IPS DF 6.9 (cell line): ENCODE data around the gene ADPRS.

Experiments used
- DNase-seq: peaks from one replicate; pipeline ENCODE4 v3.0.0-alpha.2; 2013; ENCODE audit warnings: low read depth, low spot score
- H3K27ac ChIP-seq: one replicate; pipeline ENCODE4 v1.5.1; 2013; ENCODE audit warnings: low read length, control low read depth
- H3K27me3 ChIP-seq: 2 replicates; pipeline ENCODE4 v1.6.1; 2013; ENCODE audit warnings: mild to moderate bottlenecking, low read length; ENCODE audit not compliant: control insufficient read depth, insufficient read depth
- H3K36me3 ChIP-seq: 2 replicates; pipeline ENCODE4 v1.6.1; 2013; ENCODE audit warnings: low read length; ENCODE audit not compliant: control insufficient read depth, insufficient read depth
- H3K4me1 ChIP-seq: 2 replicates; pipeline ENCODE4 v1.6.1; 2013; ENCODE audit warnings: low read length; ENCODE audit not compliant: control insufficient read depth, insufficient read depth
- H3K4me3 ChIP-seq: 2 replicates; pipeline ENCODE4 v1.5.1; 2013; ENCODE audit warnings: mild to moderate bottlenecking, low read length
- H3K9me3 ChIP-seq: 2 replicates; pipeline ENCODE4 v1.6.1; 2013; ENCODE audit warnings: low read length, inconsistent platforms; ENCODE audit not compliant: control insufficient read depth, insufficient read depth
- WGBS: extraction: QIAGEN DNeasy Blood & Tissue Kit; methylation state at CpG from one replicate; pipeline ENCODE4 v1.1.7; 2013; ENCODE audit warnings: mixed read lengths, missing lambda C conversion rate; ENCODE audit not compliant: insufficient read length, insufficient coverage; 5-methylcytosine and 5-hydroxymethylcytosine counted together

The ADPRS gene

GRCh38 chr1:36080236-36080635, 8.5 kb upstream of the ADPRS start:
- WGBS, result no CpG with 5 or more reads among the region's 3 CpGs
- DNase-seq, result no peak
- Histone ChIP-seq H3K27me3 (no peaks in the 10 kb centered on the region), H3K9me3 (no peaks in the 10 kb centered on the region), H3K36me3 (no peaks in the 10 kb centered on the region), H3K4me1 (peaks cover 6% of the 10 kb centered on the region; the same call in 1 of the 2 replicates), H3K27ac (no peak overlapping the region), H3K4me3 (no peak overlapping the region)

GRCh38 chr1:36080801-36081200, 7.9 kb upstream of the ADPRS start:
- H3K27me3 ChIP-seq, result no peaks in the 10 kb centered on the region
- WGBS, result no CpG with 5 or more reads among the region's 6 CpGs
- H3K27ac ChIP-seq, result no peak overlapping the region
- DNase-seq, result no peak
- H3K9me3 ChIP-seq, result no peaks in the 10 kb centered on the region
- no peak overlapping the region for H3K4me3 ChIP-seq
- H3K4me1 ChIP-seq, result peaks cover 6% of the 10 kb centered on the region; the same call in 1 of the 2 replicates
- no peaks in the 10 kb centered on the region for H3K36me3 ChIP-seq

GRCh38 chr1:36081926-36082485, 6.7 kb upstream of the ADPRS start:
- H3K27ac ChIP-seq, result no peak overlapping the region
- no peaks in the 10 kb centered on the region for H3K9me3 ChIP-seq
- H3K27me3 ChIP-seq, result no peaks in the 10 kb centered on the region
- H3K36me3 ChIP-seq, result no peaks in the 10 kb centered on the region
- H3K4me3 ChIP-seq, result no peak overlapping the region
- DNase-seq, result no peak
- no CpG with 5 or more reads among the region's 3 CpGs for WGBS
- H3K4me1 ChIP-seq, result peaks cover 6% of the 10 kb centered on the region; the same call in 1 of the 2 replicates

- no peak for DNase-seq
- peaks cover 9% of the 10 kb centered on the region; the same call in 1 of the 2 replicates for H3K4me1 ChIP-seq
- no CpG with 5 or more reads among the region's 13 CpGs for WGBS
- H3K27me3 ChIP-seq, result no peaks in the 10 kb centered on the region
- H3K4me3 ChIP-seq, result no peak overlapping the region
- H3K27ac ChIP-seq, result no peak overlapping the region
- H3K36me3 ChIP-seq, result no peaks in the 10 kb centered on the region
- no peaks in the 10 kb centered on the region for H3K9me3 ChIP-seq
Measured at GRCh38 chr1:36083219-36083618, 5.5 kb upstream of the ADPRS start.

GRCh38 chr1:36083635-36084496, 4.8 kb upstream of the ADPRS start, which contains the start of gene TEKT2:
Gene TEKT2 (plus strand): TSS chr1:36084094. CDS start chr1:36084922, 828 bp downstream.
- H3K36me3 ChIP-seq, result no peaks in the 10 kb centered on the region
- H3K27ac ChIP-seq, result no peak within 1 kb of the TSS
- no peaks in the 10 kb centered on the region for H3K9me3 ChIP-seq
- no CpG with 5 or more reads among the region's 59 CpGs for WGBS
- H3K4me3 ChIP-seq, result peak within 1 kb of the TSS; percentile 51; the same call in 1 of the 2 replicates
- peak; percentile 50 for DNase-seq
- H3K27me3 ChIP-seq, result no peaks in the 10 kb centered on the region
- H3K4me1 ChIP-seq, result peaks cover 10% of the 10 kb centered on the region; the same call in 1 of the 2 replicates

- Histone ChIP-seq H3K4me3 (peak overlapping the region; percentile 51; the same call in 1 of the 2 replicates), H3K27ac (no peak overlapping the region), H3K27me3 (no peaks in the 10 kb centered on the region), H3K36me3 (no peaks in the 10 kb centered on the region), H3K4me1 (peaks cover 12% of the 10 kb centered on the region; the same call in 1 of the 2 replicates), H3K9me3 (no peaks in the 10 kb centered on the region)
- no peak for DNase-seq
- no CpG with 5 or more reads among the region's 19 CpGs for WGBS
Measured at GRCh38 chr1:36084497-36085115, 4.1 kb upstream of the ADPRS start.

- no CpG with 5 or more reads among the region's 9 CpGs for WGBS
- no peak overlapping the region for H3K27ac ChIP-seq
- no peaks in the 10 kb centered on the region for H3K36me3 ChIP-seq
- DNase-seq, result no peak
- no peak overlapping the region for H3K4me3 ChIP-seq
- no peaks in the 10 kb centered on the region for H3K27me3 ChIP-seq
- H3K9me3 ChIP-seq, result no peaks in the 10 kb centered on the region
- H3K4me1 ChIP-seq, result peaks cover 13% of the 10 kb centered on the region; the same call in 1 of the 2 replicates
Measured at GRCh38 chr1:36085126-36085525, 3.6 kb upstream of the ADPRS start.

GRCh38 chr1:36085686-36086526, 2.8 kb upstream of the ADPRS start:
- H3K4me1 ChIP-seq, result peaks cover 13% of the 10 kb centered on the region; the same call in 1 of the 2 replicates
- H3K27ac ChIP-seq, result no peak overlapping the region
- no peaks in the 10 kb centered on the region for H3K9me3 ChIP-seq
- H3K4me3 ChIP-seq, result no peak overlapping the region
- no peaks in the 10 kb centered on the region for H3K27me3 ChIP-seq
- no peaks in the 10 kb centered on the region for H3K36me3 ChIP-seq
- no CpG with 5 or more reads among the region's 29 CpGs for WGBS
- no peak for DNase-seq

- no peak overlapping the region for H3K4me3 ChIP-seq
- WGBS, result no CpG with 5 or more reads among the region's 12 CpGs
- DNase-seq, result no peak
- H3K27ac ChIP-seq, result no peak overlapping the region
- H3K9me3 ChIP-seq, result no peaks in the 10 kb centered on the region
- H3K27me3 ChIP-seq, result no peaks in the 10 kb centered on the region
- peaks cover 13% of the 10 kb centered on the region; the same call in 1 of the 2 replicates for H3K4me1 ChIP-seq
- H3K36me3 ChIP-seq, result peaks cover 4% of the 10 kb centered on the region
Measured at GRCh38 chr1:36086529-36087232, 2.0 kb upstream of the ADPRS start.
